ENCODE data around the gene SOX6.
A peak's percentile ranks its signal among the peaks of the same experiment; 100 is the strongest.

Gene SOX6

GRCh38 chr11:15988693-15989231 is 367.6 kb downstream of the SOX6 start:
- DNase-seq (ENCODE audit: low spot score) = no peak
- in situ Hi-C loops (cut with MboI; ENCODE audit: low pct_unique_long_range_greater_than_20kb, low sequenced_read_pairs, unreplicated experiment) = no loop called here
- TF ChIP-seq CTCF (IDR thresholded peaks at IDR 0.05; ENCODE audit: extremely low read depth, insufficient read depth, missing control alignments) = peak; percentile 17

GRCh38 chr11:15988016-15988550 is 368.3 kb downstream of the SOX6 start:
- no peak for DNase-seq (ENCODE audit: low spot score)
- in situ Hi-C loops (cut with MboI; ENCODE audit: low pct_unique_long_range_greater_than_20kb, low sequenced_read_pairs, unreplicated experiment) = no loop called here
- no peak for TF ChIP-seq CTCF (IDR thresholded peaks at IDR 0.05; ENCODE audit: extremely low read depth, insufficient read depth, missing control alignments)

- DNase-seq (ENCODE audit: low spot score) = no peak
- in situ Hi-C loops (cut with MboI; ENCODE audit: low pct_unique_long_range_greater_than_20kb, low sequenced_read_pairs, unreplicated experiment) = no loop called here
- TF ChIP-seq CTCF (IDR thresholded peaks at IDR 0.05; ENCODE audit: extremely low read depth, insufficient read depth, missing control alignments) = no peak
These were observed 369.3 kb downstream of the SOX6 start for GRCh38 chr11:15987046-15987445.

GRCh38 chr11:15985860-15986139 is 370.5 kb downstream of the SOX6 start:
- in situ Hi-C loops (cut with MboI; ENCODE audit: low pct_unique_long_range_greater_than_20kb, low sequenced_read_pairs, unreplicated experiment) = no loop called here
- TF ChIP-seq CTCF (IDR thresholded peaks at IDR 0.05; ENCODE audit: extremely low read depth, insufficient read depth, missing control alignments) = no peak
- DNase-seq (ENCODE audit: low spot score) = no peak

- in situ Hi-C loops (cut with MboI; ENCODE audit: low pct_unique_long_range_greater_than_20kb, low sequenced_read_pairs, unreplicated experiment) = no loop called here
- DNase-seq (ENCODE audit: low spot score) = no peak
- no peak for TF ChIP-seq CTCF (IDR thresholded peaks at IDR 0.05; ENCODE audit: extremely low read depth, insufficient read depth, missing control alignments)
These were observed 371.1 kb downstream of the SOX6 start for GRCh38 chr11:15985127-15985859.

GRCh38 chr11:15981292-15981691 is 375.1 kb downstream of the SOX6 start:
- in situ Hi-C loops (cut with MboI; ENCODE audit: low pct_unique_long_range_greater_than_20kb, low sequenced_read_pairs, unreplicated experiment) = no loop called here
- no peak for TF ChIP-seq CTCF (IDR thresholded peaks at IDR 0.05; ENCODE audit: extremely low read depth, insufficient read depth, missing control alignments)
- DNase-seq (ENCODE audit: low spot score) = no peak

All from GM13977 (cell line).